Measurements from ENCODE around the gene MAG. TPM values are rescaled to one million over a fixed set of nuclear protein-coding genes. Genes with fewer than 3 reads are reported as not detected.

The MAG gene
- total and polyA plus RNA-seq, 10 of the 15 experiments (the other 5 are each of a cell fraction or from before 2014, with no cell fraction given), result 0.03 to 0.82 (median 0.17) TPM; not detected in 2

- intact Hi-C loops (cut with micrococcal nuclease; ENCODE audit: unreplicated experiment), result loop anchor here (5.0 kb wide), 1 partner anchor 41 kb away; the partner anchor contains the start of gene FFAR1
- H3K4me1 ChIP-seq (ENCODE audit: control insufficient read depth, insufficient read depth, low read length), result no peaks in the 10 kb centered on the region
- SMC1A ChIA-PET (ENCODE audit: uncharacterized antibody, unreplicated experiment), result interaction anchor here (1.2 to 1.9 kb wide), 3 partner anchors 27 to 47 kb away, joined by 3 to 6 read pairs (median 4); no protein-coding TSS in a partner anchor
- FAIRE-seq (peak; percentile 85), ATAC-seq (peak; percentile 86), DNase-seq (ENCODE audit: low read depth, low spot score) (no peak)
- 86% methylated on average over 20 of the region's 20 CpGs for WGBS (ENCODE audit: insufficient coverage, insufficient replicate concordance, low lambda C conversion rate, missing lambda C conversion rate)
- CTCF ChIA-PET, result interaction anchor here (1.0 to 1.4 kb wide), 10 partner anchors 11 to 189 kb away, joined by 3 to 8 read pairs (median 4); no protein-coding TSS in a partner anchor
- H3K9ac ChIP-seq (ENCODE audit: control insufficient read depth, insufficient read depth, low read length), result no peak overlapping the region
- no peaks in the 10 kb centered on the region for H4K20me1 ChIP-seq (ENCODE audit: control insufficient read depth, insufficient read depth)
- H3K27ac ChIP-seq (ENCODE audit: control insufficient read depth, insufficient read depth), result no peak overlapping the region
- H3K4me3 ChIP-seq, result no peak overlapping the region
- TF ChIP-seq NFIC (IDR thresholded peaks at IDR 0.05; ENCODE audit: low read depth, low read length) (no peak), CTCF (IDR thresholded peaks at IDR 0.05 in 2 of 3, conservative IDR thresholded peaks at IDR 0.05 in 1 of 3; ENCODE audit: control insufficient read depth in 2 of 3, extremely low read depth in 1 of 3, insufficient read depth in 1 of 3, low read depth in 3 of 3, low read length in 3 of 3) (peak; percentile 44 to 65 (median 63); a peak in 5 of 6 replicates), SMC3 (IDR thresholded peaks at IDR 0.05; ENCODE audit: borderline replicate concordance, low read length) (peak; percentile 35; the same call in 1 of the 2 replicates), NFYB (IDR thresholded peaks at IDR 0.05; ENCODE audit: insufficient read depth, low read depth, low read length) (no peak), RUNX3 (IDR thresholded peaks at IDR 0.05; ENCODE audit: low read length) (peak; percentile 28; the same call in 1 of the 2 replicates), POLR2A (IDR thresholded peaks at IDR 0.05; ENCODE audit: low read depth, low read length) (no peak), RAD21 (IDR thresholded peaks at IDR 0.05; ENCODE audit: insufficient read depth, low read depth, low read length) (peak; percentile 41)
- no peaks in the 10 kb centered on the region for H3K27me3 ChIP-seq (replicated peaks in 1 of 2; ENCODE audit: control insufficient read depth in 2 of 2, insufficient read depth in 2 of 2, low read length in 1 of 2)
- no TSS peak for BruUV-seq (replicated peaks)
- no peak overlapping the region for H2AFZ ChIP-seq (ENCODE audit: control insufficient read depth, low read depth, low read length)
- no peaks in the 10 kb centered on the region for H3K79me2 ChIP-seq (ENCODE audit: control insufficient read depth, insufficient read depth, low read length)
- in situ Hi-C loops (cut with MboI), result no loop called here
- POLR2A ChIA-PET, result no interaction called here
- no peaks in the 10 kb centered on the region for H3K9me3 ChIP-seq (replicated peaks; ENCODE audit: control insufficient read depth, insufficient read depth, low read length)
- RAD21 ChIA-PET (ENCODE audit: unreplicated experiment), result interaction anchor here (1.2 to 1.8 kb wide), 4 partner anchors 16 to 46 kb away, joined by 3 to 6 read pairs (median 6); no protein-coding TSS in a partner anchor
- H3K4me2 ChIP-seq (ENCODE audit: control insufficient read depth, insufficient read depth), result no peak overlapping the region
- no peaks in the 10 kb centered on the region; a peak in 1 of 4 replicates for H3K36me3 ChIP-seq (ENCODE audit: control insufficient read depth in 2 of 2, insufficient read depth in 2 of 2, low read length in 1 of 2)
Observed at GRCh38 chr19:35306473-35307246, 14.7 kb downstream of the MAG start.

All from GM12878 (cell line).